Stimulated activated CD8-positive, alpha-beta memory T cell treated with anti-CD3 and anti-CD28 coated beads, Interleukin-15, amount 100 ng/mL, for 24 hours (primary cell): Measurements from ENCODE around the gene USP27X.
A peak's percentile ranks its signal among the peaks of the same experiment; 100 is the strongest.

Experiments
- DNase-seq: peaks from one replicate; pipeline ENCODE4 v3.0.0-alpha.2; 2020; ENCODE audit warnings: low read depth

USP27X gene

GRCh38 chrX:49878834-49879655, at the start of gene USP27X:
Gene USP27X, plus strand, starts transcription at chrX:49879484. Its CDS starts 824 bp downstream, at chrX:49880308.
- DNase-seq = peak; percentile 27

- DNase-seq = no peak
Observed at GRCh38 chrX:49838374-49838773, 40.9 kb upstream of the USP27X start.

- DNase-seq = no peak
Observed at GRCh38 chrX:49840679-49841078, 38.6 kb upstream of the USP27X start.

- no peak for DNase-seq
Observed at GRCh38 chrX:49842621-49843020, 36.7 kb upstream of the USP27X start.

- no peak for DNase-seq
Observed at GRCh38 chrX:49844611-49845010, 34.7 kb upstream of the USP27X start.

GRCh38 chrX:49845701-49846403, 33.4 kb upstream of the USP27X start:
- no peak for DNase-seq

GRCh38 chrX:49846522-49846921, 32.8 kb upstream of the USP27X start:
- DNase-seq = no peak

GRCh38 chrX:49848275-49848674, 31.0 kb upstream of the USP27X start:
- DNase-seq = no peak

GRCh38 chrX:49850028-49850427, 29.3 kb upstream of the USP27X start:
- no peak for DNase-seq

GRCh38 chrX:49853661-49854060, 25.6 kb upstream of the USP27X start:
- no peak for DNase-seq

GRCh38 chrX:49856819-49857218, 22.5 kb upstream of the USP27X start:
- no peak for DNase-seq

GRCh38 chrX:49858341-49858740, 20.9 kb upstream of the USP27X start:
- DNase-seq = no peak

- DNase-seq = no peak
Observed at GRCh38 chrX:49859491-49859890, 19.8 kb upstream of the USP27X start.

- DNase-seq = no peak
Observed at GRCh38 chrX:49860867-49861535, 18.3 kb upstream of the USP27X start.

- DNase-seq = no peak
Observed at GRCh38 chrX:49862093-49862492, 17.2 kb upstream of the USP27X start.

GRCh38 chrX:49868739-49869138, 10.5 kb upstream of the USP27X start:
- no peak for DNase-seq

GRCh38 chrX:49876750-49877149, 2.5 kb upstream of the USP27X start:
- no peak for DNase-seq

- DNase-seq = no peak
Observed at GRCh38 chrX:49877397-49878101, 1.7 kb upstream of the USP27X start.

- DNase-seq = no peak
Observed at GRCh38 chrX:49878128-49878833, 1.0 kb upstream of the USP27X start.

- DNase-seq = no peak
Observed at GRCh38 chrX:49879656-49880277, 483 bp downstream of the USP27X start.

- no peak for DNase-seq
Observed at GRCh38 chrX:49880668-49881067, 1.4 kb downstream of the USP27X start.
